GM10266 (cell line): ENCODE results near the gene BMAL1.
"Not testable (repeated sequence)": the region's sequence is repeated elsewhere in the genome, so short reads cannot be mapped to it uniquely, and the experiment has no call there.

Experiments used
- DNase-seq: peaks from one replicate; pipeline ENCODE4 v3.0.0; 2012; ENCODE audit errors: extremely low spot score
- CTCF ChIP-seq: IDR thresholded peaks from 2 replicates; pipeline ENCODE4 v1.5.1; 2012; ENCODE audit warnings: mild to moderate bottlenecking, low read depth; ENCODE audit not compliant: control insufficient read depth, insufficient read depth; ENCODE audit errors: missing control alignments

BMAL1 gene

DNA sequence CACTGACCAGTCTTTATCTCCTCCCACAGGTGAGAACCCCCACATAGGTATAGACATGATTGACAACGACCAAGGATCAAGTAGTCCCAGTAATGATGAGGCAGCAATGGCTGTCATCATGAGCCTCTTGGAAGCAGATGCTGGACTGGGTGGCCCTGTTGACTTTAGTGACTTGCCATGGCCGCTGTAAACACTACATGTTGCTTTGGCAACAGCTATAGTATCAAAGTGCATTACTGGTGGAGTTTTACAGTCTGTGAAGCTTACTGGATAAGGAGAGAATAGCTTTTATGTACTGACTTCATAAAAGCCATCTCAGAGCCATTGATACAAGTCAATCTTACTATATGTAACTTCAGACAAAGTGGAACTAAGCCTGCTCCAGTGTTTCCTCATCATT is 109.0 kb downstream of the BMAL1 start:
- DNase-seq = no peak

GRCh38 chr11:13388741-13389140 is 111.2 kb downstream of the BMAL1 start:
- no peak for TF ChIP-seq CTCF

More for the DNA sequence above, 109.0 kb downstream of the BMAL1 start:
- no peak for TF ChIP-seq CTCF

GRCh38 chr11:13391217-13391616 is 113.6 kb downstream of the BMAL1 start:
- no peak for TF ChIP-seq CTCF
- DNase-seq = no peak

More at GRCh38 chr11:13388741-13389140, 111.2 kb downstream of the BMAL1 start:
- DNase-seq = no peak

GRCh38 chr11:13398335-13398734 is 120.7 kb downstream of the BMAL1 start:
- not testable (repeated sequence) for DNase-seq

- no peak for TF ChIP-seq CTCF
- no peak for DNase-seq
These were observed 127.6 kb downstream of the BMAL1 start for GRCh38 chr11:13405220-13405619.

- DNase-seq = no peak
These were observed 137.6 kb downstream of the BMAL1 start for GRCh38 chr11:13415201-13415600.

GRCh38 chr11:13421561-13421960 is 144.0 kb downstream of the BMAL1 start:
- DNase-seq = no peak
- TF ChIP-seq CTCF = no peak

More at GRCh38 chr11:13415201-13415600, 137.6 kb downstream of the BMAL1 start:
- TF ChIP-seq CTCF = no peak

- no peak for TF ChIP-seq CTCF
- DNase-seq = no peak
These were observed 145.8 kb downstream of the BMAL1 start for GRCh38 chr11:13423372-13423771.
